NCI-H226 (cell line): ENCODE data around the gene TMEM81.

Experiments used
- DNase-seq: peaks from one replicate; pipeline ENCODE4 v3.0.0-alpha.2; 2015

TMEM81 gene

GRCh38 chr1:205084360-205084759 lies at the start of gene TMEM81:
TMEM81 (minus strand) TSS chr1:205084460; CDS start chr1:205084320, 140 bp downstream.
- no peak for DNase-seq

GRCh38 chr1:205133287-205133686 lies 49.0 kb upstream of the TMEM81 start:
- DNase-seq, result no peak

DNA sequence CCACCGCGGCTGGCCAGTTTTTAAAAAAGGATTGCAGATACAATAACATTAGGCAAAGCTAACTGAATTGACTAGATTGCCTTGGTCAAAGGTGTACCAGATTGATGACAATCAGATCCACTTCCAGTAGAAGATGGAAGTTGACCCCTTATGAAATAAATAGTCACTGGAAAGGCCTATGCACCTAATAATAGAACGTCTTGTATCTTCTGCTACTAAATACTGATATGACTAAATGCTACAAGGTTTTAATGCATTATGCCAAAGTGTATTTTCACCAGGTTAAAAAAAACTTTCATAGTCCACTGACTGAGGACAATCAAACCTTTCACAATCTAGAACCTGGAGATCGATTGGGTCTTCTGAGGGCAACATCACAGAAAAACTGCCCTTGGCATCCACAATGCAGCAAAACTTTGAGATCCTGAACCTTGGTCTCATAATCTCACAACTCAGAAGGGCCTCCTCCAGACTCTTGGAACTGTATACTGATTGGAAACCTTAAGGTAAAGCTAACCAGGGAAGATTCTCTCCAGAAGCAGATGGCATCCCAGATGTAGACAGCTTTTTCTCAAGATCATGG lies 45.3 kb upstream of the TMEM81 start:
- no peak for DNase-seq

DNA sequence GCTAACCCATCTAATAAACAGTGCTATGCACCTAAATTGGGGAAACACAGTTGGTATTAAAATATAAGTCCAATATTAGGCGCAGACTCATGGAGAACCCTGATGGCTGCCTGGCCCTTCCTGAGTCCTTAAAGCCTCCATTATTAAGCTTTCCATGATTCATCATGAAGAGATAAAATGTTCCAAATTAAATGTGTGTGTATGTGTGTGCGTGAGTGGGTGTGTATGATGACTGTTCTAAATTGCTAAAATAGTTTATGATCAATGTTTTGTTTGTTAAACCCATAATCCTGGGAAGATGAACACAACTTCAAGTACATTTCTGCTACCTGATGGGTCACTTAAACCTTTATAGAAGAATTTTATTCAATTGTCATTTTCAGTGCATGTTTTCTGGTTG lies 43.8 kb upstream of the TMEM81 start:
- no peak for DNase-seq

DNA sequence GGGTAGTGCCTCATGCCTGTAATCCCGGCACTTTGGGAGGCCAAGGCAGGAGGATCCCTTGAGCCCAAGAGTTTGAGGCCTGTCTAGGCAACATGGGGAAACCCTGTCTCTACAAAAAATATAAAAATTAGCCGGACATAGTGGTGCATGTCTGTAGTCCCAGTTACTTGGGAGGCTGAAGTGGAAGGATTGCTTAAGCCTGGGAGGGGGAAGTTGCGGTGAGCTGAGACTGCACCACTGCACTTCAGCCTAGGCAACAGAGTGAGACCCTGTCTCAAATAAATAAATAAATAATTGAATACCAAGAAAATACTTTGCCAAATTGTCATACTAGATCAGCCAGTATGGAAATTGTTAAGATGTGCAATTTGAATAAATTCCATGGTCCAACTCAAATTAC lies 43.4 kb upstream of the TMEM81 start:
- DNase-seq, result no peak

DNA sequence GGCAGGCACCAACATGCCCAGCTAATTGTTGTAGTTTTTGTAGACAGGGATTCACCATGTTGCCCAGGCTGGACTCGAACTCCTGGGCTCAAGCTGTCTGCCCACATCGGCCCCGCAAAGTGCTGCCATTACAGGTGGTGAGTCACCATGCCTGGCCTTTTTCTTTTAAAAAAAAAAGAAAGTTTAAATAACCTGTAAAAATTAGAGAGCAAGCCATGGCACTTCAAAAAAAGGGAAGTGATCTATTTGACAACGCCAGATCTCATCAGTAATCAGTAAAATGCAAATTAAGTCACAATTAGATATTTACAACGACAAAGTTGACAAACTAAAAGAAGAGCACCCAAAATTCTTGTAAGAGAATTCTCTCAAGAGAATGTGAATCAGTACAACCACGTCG lies 40.5 kb upstream of the TMEM81 start:
- DNase-seq, result no peak

- DNase-seq, result no peak
Observed at GRCh38 chr1:205122489-205122882, 38.2 kb upstream of the TMEM81 start.

GRCh38 chr1:205121660-205122488 lies 37.6 kb upstream of the TMEM81 start, which contains the start of gene RBBP5:
RBBP5 (minus strand) TSS chr1:205121978; CDS start chr1:205121873, 105 bp downstream.
- DNase-seq, result peak; percentile 97

- DNase-seq, result no peak
Observed at GRCh38 chr1:205118752-205119151, 34.5 kb upstream of the TMEM81 start.

DNA sequence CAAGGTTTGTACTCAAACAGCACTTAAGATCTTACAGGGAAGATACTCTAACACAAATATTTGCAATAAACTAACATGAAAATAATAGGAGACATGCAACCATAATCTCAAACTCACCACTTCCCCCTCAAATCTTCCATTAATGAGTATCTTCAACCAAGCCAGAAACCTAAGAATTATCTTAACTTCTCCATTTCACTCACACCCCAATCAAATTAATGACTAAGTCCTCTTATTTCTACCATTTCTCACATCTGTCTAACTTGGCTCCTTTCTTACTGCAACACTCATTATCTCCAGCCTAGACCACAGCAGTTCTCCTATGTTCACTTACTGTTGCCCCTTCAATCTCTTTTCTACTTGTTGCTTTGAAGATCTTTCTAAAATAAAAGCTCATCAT lies 27.1 kb upstream of the TMEM81 start:
- no peak for DNase-seq

DNA sequence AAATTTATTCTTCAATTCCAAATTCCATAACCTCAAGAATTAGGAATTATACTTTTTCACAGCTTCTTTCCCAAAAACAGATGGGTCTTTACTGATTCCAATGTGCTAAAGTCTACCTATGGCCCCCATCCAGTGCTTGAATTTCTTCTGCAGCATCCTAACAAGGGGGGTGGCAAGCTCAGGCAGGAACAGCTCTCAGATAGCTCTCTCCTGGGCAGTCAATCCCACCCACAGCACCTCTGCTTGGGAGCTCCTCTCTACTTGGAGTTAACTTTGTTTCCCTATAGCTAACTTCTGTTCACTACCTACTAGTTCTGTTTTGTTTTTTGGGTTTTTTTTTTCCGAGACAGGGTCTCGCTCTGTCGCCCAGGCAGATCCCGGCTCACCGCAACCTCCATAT lies 25.5 kb upstream of the TMEM81 start:
- no peak for DNase-seq

DNA sequence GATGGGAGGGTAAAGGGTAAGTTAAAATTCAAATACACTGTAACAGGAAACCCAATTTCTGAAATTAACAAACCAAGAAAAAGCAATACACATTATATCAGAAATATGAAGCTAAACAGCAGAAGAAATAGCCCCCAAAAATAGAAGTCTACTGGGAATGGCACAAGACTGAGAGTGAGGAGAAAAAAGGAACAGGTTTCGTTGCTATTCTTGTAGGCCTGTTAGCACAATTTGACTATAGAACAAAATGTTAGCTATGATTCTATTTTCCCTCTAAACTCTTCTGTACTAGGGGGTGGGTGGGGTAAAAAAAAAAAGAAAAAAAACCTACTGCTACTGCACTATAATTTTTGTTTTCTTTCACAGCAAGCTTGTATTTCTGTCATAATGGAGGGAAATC lies 25.0 kb upstream of the TMEM81 start:
- DNase-seq, result no peak

DNA sequence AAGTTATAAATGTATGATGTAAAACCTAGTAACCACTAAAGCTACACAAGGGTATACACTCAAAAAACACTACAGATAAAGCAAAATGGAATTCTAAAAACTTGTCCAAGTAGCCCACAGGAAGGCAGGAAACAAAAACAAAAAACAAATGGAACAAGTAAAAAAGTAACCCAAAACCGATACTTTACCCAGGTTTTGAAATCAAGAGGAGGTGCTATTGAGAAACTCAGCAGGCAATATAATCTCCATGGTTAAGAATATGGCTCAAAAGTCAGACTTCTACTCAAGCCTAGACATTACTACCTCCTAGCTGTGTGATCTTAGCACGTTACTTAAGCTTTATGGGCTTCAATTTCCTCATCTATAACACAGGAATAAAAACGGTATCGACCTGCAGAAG lies 24.2 kb upstream of the TMEM81 start:
- DNase-seq, result no peak

GRCh38 chr1:205107327-205107726 lies 23.1 kb upstream of the TMEM81 start:
- DNase-seq, result no peak

DNA sequence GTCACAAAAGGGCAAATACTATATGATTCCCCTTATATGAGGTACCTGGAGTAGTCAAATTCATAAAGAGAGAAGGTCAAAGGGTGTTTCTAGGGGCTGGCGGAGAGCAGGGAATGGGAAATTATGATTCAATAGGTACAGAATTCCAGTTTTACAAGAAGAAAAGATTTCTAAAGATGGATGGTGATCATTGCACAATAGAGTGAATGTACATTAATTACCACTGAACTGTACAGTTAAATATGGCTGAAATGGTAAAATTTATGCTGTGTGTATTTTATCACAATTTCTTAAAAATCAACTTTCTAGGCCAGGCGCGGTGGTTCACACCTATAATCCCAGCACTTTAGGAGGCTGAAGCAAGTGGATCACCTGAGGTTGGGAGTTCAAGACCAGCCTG lies 18.1 kb upstream of the TMEM81 start:
- DNase-seq, result no peak

- DNase-seq, result no peak
Observed at GRCh38 chr1:205098242-205098641, 14.0 kb upstream of the TMEM81 start.

DNA sequence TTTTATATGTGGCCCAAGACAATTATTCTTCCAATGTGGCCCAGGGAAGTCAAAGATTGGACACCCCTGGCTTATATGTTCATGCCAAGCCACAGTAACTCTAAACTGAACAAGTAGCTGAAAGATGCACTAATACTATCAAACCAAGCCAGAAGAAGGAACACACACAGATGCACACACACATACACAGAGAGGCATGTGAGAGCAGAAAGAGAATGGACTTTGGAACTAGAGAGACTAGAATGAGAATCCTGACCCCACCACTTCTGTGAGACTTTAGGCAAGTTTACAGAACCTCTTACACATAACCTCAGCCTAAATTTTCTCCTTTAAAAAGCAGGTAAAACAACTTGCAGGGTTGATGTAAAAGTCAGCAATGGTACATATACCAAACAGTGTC lies 11.2 kb upstream of the TMEM81 start:
- no peak for DNase-seq

DNA sequence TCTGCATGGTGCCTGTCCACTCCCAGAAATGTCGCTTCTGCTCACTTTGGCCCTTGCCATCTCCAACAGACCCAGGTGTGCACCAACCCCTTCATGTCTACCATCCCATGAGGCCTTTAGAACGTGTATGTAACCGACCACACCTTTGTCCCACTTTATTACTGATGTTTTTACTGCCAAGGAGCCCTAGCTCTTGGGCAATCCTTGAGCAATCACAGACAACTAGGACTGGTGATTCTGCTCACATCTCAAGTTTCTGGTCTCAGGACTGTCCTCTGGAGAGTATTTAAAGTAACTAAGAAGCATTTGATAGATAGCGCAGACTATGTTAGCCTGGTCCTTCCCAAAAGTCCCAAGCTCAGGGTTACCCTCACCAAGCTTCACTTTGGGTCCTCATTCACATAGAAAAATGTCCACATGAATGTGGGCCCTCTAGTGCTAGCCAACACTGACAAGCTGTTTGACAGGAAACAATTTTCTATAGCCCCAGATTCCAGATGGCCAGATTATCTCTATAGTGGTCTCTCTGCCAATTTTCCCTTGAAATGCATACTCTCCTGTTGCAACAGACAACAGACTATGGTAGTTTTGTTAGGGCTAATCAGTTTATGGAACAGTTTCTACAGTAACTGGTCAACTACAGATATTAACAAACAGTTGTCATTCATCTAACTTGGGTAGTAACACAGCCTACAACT lies 6.9 kb upstream of the TMEM81 start:
- no peak for DNase-seq

- no peak for DNase-seq
Observed at GRCh38 chr1:205088341-205088740, 4.1 kb upstream of the TMEM81 start.

DNA sequence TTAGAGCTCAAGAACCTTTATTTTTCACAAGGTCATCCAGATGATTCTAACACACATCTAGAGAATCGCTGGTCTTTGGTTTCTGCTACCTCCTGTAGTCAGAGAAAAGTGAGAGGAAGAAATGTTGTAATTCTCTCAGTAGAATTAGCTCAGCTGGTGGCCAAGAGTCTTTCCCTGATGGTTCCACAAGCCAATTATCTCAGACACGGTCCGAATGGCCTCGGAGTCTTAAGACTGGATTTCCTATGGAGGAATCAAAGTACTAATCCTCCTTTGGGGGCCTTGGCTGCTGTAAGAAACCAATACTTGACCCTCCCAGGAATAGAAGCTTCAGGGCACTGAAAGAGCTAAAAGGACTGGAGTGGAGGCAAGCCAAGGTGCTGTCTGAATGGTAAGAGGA lies 1.8 kb downstream of the TMEM81 start:
- no peak for DNase-seq

DNA sequence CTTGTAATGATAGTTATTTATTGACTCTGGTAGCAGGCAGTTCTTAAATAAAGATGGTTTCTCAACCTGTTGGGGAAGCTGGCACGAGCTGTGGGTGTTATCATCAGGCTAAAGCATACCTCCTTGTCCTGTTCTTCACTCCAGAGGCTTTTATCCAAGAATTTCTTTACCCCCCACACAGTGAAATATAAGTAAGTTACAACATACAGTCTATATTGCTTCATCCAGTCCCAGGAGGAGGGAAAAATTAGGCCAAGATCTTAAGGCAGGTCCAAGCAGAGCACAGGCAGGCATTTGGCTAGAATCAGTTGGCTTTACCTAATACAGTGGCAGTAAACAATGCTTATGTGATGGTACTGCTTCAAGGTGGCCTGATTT lies 6.3 kb downstream of the TMEM81 start:
- peak; percentile 60 for DNase-seq

GRCh38 chr1:205077158-205077933 lies 6.9 kb downstream of the TMEM81 start:
- peak; percentile 37 for DNase-seq

- DNase-seq, result no peak
Observed at GRCh38 chr1:205076245-205076761, 8.0 kb downstream of the TMEM81 start.
